Activated CD8-positive, alpha-beta T cell treated with anti-CD3 and anti-CD28 coated beads for 36 hours (primary cell): ENCODE measurements around the gene ETNK2. TPM values are rescaled to one million over a fixed set of nuclear protein-coding genes. Genes with fewer than 3 reads are reported as not detected.
"Not testable (repeated sequence)": the region's sequence is repeated elsewhere in the genome, so short reads cannot be mapped to it uniquely, and the experiment has no call there.

Experiments
- ATAC-seq: fragments of 200-7000 bp; cut with Tn5 transposase; one replicate; pipeline ENCODE4 v1.10.0; 2021; ENCODE audit warnings: mild to moderate bottlenecking, moderate library complexity
- CTCF ChIA-PET: fragments of 350-600 bp; sonication (Branson Sonifier 250); formaldehyde crosslinking; loops from one replicate; lab custom pipeline; 2021; ENCODE audit warnings: antibody characterized with exemption; lab: Charles Lee
- POLR2A ChIA-PET: fragments of 350-600 bp; sonication (Branson Sonifier 250); formaldehyde crosslinking; loops from one replicate; lab custom pipeline; 2021; ENCODE audit warnings: antibody characterized with exemption; lab: Charles Lee
- DNase-seq: peaks from one replicate; pipeline ENCODE4 v3.0.0-alpha.2; 2020
- H3K27ac Mint-ChIP-seq: one replicate; pipeline ENCODE4 v1.8.0; 2021; ENCODE audit warnings: mild to moderate bottlenecking, mixed read lengths
- H3K27me3 Mint-ChIP-seq: one replicate; pipeline ENCODE4 v1.8.0; 2021; ENCODE audit warnings: mixed read lengths
- H3K36me3 Mint-ChIP-seq: one replicate; pipeline ENCODE4 v1.8.0; 2021; ENCODE audit warnings: low read depth, mixed read lengths
- H3K4me1 Mint-ChIP-seq: one replicate; pipeline ENCODE4 v1.8.0; 2021; ENCODE audit warnings: low read depth, mixed read lengths
- H3K4me3 Mint-ChIP-seq: one replicate; pipeline ENCODE4 v1.8.0; 2021; ENCODE audit warnings: mild to moderate bottlenecking, moderate library complexity, mixed read lengths
- H3K9me3 Mint-ChIP-seq: one replicate; pipeline ENCODE4 v1.8.0; 2021; ENCODE audit warnings: mixed read lengths
- intact Hi-C: fragments of 100-400 bp; cut with micrococcal nuclease; formaldehyde crosslinking; loops from one replicate; pipeline ENCODE4 v1.10.0; 2022
- total RNA-seq, 2 experiments: library from RNA; stranded (reverse); gene quantifications; one replicate each; pipeline ENCODE4 v1.2.3, GENCODE V29; 2021
- TF ChIP-seq, protein P1 (sequence below): fragments of 200-600 bp; IDR thresholded peaks from one replicate; pipeline ENCODE4 v1.8.0; 2022; ENCODE audit warnings: antibody characterized with exemption, mild to moderate bottlenecking

The ETNK2 gene
- total RNA-seq, 2 experiments from 2014 or later, result 1.3 to 1.4 TPM

- no peaks in the 10 kb centered on the region for H3K36me3 Mint-ChIP-seq
- no peak overlapping the region for H3K27ac Mint-ChIP-seq
- H3K4me3 Mint-ChIP-seq, result no peak overlapping the region
- H3K27me3 Mint-ChIP-seq, result no peaks in the 10 kb centered on the region
- no peak for DNase-seq
- intact Hi-C loops, result no loop called here
- no peaks in the 10 kb centered on the region for H3K9me3 Mint-ChIP-seq
- POLR2A ChIA-PET, result no interaction called here
- ATAC-seq, result no peak
- CTCF ChIA-PET, result interaction anchor here (1.6 kb wide), 1 partner anchor 38 kb away, joined by 4 read pairs; no protein-coding TSS in a partner anchor
- H3K4me1 Mint-ChIP-seq, result no peaks in the 10 kb centered on the region
- TF ChIP-seq, protein P1, sequence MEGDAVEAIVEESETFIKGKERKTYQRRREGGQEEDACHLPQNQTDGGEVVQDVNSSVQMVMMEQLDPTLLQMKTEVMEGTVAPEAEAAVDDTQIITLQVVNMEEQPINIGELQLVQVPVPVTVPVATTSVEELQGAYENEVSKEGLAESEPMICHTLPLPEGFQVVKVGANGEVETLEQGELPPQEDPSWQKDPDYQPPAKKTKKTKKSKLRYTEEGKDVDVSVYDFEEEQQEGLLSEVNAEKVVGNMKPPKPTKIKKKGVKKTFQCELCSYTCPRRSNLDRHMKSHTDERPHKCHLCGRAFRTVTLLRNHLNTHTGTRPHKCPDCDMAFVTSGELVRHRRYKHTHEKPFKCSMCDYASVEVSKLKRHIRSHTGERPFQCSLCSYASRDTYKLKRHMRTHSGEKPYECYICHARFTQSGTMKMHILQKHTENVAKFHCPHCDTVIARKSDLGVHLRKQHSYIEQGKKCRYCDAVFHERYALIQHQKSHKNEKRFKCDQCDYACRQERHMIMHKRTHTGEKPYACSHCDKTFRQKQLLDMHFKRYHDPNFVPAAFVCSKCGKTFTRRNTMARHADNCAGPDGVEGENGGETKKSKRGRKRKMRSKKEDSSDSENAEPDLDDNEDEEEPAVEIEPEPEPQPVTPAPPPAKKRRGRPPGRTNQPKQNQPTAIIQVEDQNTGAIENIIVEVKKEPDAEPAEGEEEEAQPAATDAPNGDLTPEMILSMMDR, result no peak
These were observed 60.8 kb downstream of the ETNK2 start for GRCh38 chr1:204091066-204091465.

- POLR2A ChIA-PET, DNase-seq, H3K27me3 Mint-ChIP-seq, H3K4me3 Mint-ChIP-seq, H3K27ac Mint-ChIP-seq, H3K36me3 Mint-ChIP-seq, H3K4me1 Mint-ChIP-seq, intact Hi-C loops, H3K9me3 Mint-ChIP-seq, ATAC-seq: not testable (repeated sequence)
- CTCF ChIA-PET, result interaction anchor here (1.1 to 1.6 kb wide), 2 partner anchors 39 to 273 kb away, joined by 3 to 4 read pairs; no protein-coding TSS in a partner anchor
These were observed 61.7 kb downstream of the ETNK2 start for GRCh38 chr1:204090132-204090531.

DNA sequence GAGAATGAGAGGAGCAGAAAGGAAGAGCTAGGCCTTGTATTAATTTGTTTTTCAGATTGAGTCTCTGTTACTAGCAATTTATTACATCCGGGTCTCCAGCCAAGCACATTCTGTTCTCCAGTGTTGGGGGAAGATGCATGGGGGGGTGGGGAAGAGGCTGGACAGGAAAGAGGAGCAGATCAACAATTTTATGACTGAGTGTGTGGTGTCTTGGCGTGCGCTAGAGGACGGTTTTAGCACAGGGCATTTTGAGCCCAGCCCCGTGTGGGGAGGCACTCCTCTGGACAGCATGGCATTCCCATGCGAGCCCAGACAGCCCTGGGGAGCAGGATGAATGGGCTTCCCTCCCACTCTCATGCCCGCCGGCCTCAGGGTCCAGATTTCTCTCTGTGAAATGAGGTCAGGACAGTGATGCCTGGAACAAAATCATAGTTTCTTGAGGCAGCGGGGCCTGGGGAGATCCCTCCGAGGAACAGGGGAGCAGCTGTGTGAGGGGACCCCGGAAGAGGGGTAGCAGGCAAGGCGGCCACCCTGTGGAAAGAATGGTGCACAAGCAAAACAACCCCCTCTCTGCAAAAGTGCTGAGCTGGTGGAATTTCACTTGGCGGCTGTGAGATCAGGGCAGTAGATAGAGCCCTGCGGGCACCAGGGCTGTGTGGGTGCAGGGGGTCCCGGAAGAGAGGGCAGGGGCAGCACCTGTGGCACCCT is 62.6 kb downstream of the ETNK2 start:
- Mint-ChIP-seq H3K4me3 (no peak overlapping the region), H3K9me3 (no peaks in the 10 kb centered on the region), H3K27me3 (no peaks in the 10 kb centered on the region), H3K4me1 (no peaks in the 10 kb centered on the region), H3K36me3 (no peaks in the 10 kb centered on the region), H3K27ac (no peak overlapping the region)
- TF ChIP-seq, protein P1, result no peak
- CTCF ChIA-PET, result interaction anchor here (1.1 kb wide), 1 partner anchor 274 kb away, joined by 3 read pairs; no protein-coding TSS in a partner anchor
- no peak for DNase-seq
- POLR2A ChIA-PET, result interaction anchor here (0.7 to 1.2 kb wide), 2 partner anchors 40 to 282 kb away, joined by 3 to 4 read pairs; no protein-coding TSS in a partner anchor
- ATAC-seq, result no peak
- intact Hi-C loops, result no loop called here

DNA sequence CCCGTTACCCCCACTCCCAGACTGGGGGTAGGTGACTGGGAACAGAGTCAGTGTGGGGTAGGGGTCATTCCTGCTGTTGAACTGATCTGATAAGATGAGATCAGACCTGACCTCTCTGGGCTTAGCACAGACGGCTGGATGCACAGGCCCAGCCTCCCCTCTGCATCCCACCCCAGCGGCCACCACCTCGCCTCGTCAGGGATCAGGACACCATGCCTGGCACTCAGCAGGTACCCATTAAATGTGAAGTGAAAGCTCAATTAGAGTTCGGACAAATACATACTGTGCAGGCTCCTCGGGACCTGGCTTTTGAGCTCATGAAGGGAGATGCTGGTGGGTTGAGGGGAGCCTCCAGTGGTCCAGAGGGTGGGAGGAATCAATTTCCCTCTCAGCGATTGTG is 63.2 kb downstream of the ETNK2 start:
- DNase-seq (no peak), ATAC-seq (no peak)
- ChIA-PET POLR2A (interaction anchor here (0.7 to 1.2 kb wide), 2 partner anchors 40 to 282 kb away, joined by 3 to 4 read pairs; no protein-coding TSS in a partner anchor), CTCF (no interaction called here)
- no peak overlapping the region for H3K4me3 Mint-ChIP-seq
- no peak overlapping the region for H3K27ac Mint-ChIP-seq
- H3K4me1 Mint-ChIP-seq, result no peaks in the 10 kb centered on the region
- H3K27me3 Mint-ChIP-seq, result no peaks in the 10 kb centered on the region
- intact Hi-C loops, result no loop called here
- H3K36me3 Mint-ChIP-seq, result no peaks in the 10 kb centered on the region
- TF ChIP-seq, protein P1, result no peak
- no peaks in the 10 kb centered on the region for H3K9me3 Mint-ChIP-seq

- ChIA-PET POLR2A (no interaction called here), CTCF (no interaction called here)
- Mint-ChIP-seq H3K27ac (no peak overlapping the region), H3K9me3 (no peaks in the 10 kb centered on the region), H3K4me3 (no peak overlapping the region), H3K36me3 (no peaks in the 10 kb centered on the region), H3K4me1 (no peaks in the 10 kb centered on the region), H3K27me3 (no peaks in the 10 kb centered on the region)
- intact Hi-C loops, result no loop called here
- TF ChIP-seq, protein P1, result no peak
- no peak for ATAC-seq
- no peak for DNase-seq
These were observed 63.8 kb downstream of the ETNK2 start for GRCh38 chr1:204087893-204088528.
